Endothelial cell of umbilical vein (primary cell): ENCODE results near the gene IL24. TPM values are rescaled to one million over a fixed set of nuclear protein-coding genes. Genes with fewer than 3 reads are reported as not detected.

Source experiments
- BruUV-seq: library from RNA; stranded (reverse); fragments of 400-500 nt; replicated peaks from 2 replicates; lab custom pipeline; 2021; lab: Mats Ljungman, UMichigan
- CTCF ChIA-PET: fragments of 300-600, 350-600 bp; sonication (Branson Sonifier 250); formaldehyde crosslinking; loops from one replicate; lab custom pipeline; 2021; ENCODE audit warnings: antibody characterized with exemption, inconsistent platforms; lab: Charles Lee
- POLR2A ChIA-PET: fragments of 300-600, 350-600 bp; sonication (Branson Sonifier 250); formaldehyde crosslinking; loops from one replicate; lab custom pipeline; 2021; ENCODE audit warnings: antibody characterized with exemption, inconsistent platforms; lab: Charles Lee
- DNase-seq: peaks from one replicate; pipeline ENCODE4 v3.0.0-alpha.2; 2011; ENCODE audit warnings: low read depth, low spot score
- FAIRE-seq: peaks from 2 replicates; lab custom pipeline; 2011; peaks lifted over from hg19 to GRCh38; lab: Jason Lieb, UNC
- H2AFZ ChIP-seq: 2 replicates; pipeline ENCODE4 v1.6.0; 2012; ENCODE audit warnings: low read depth, low read length, control low read depth, inconsistent platforms
- H3K27ac ChIP-seq: 2 replicates; pipeline ENCODE4 v1.5.1; 2011; ENCODE audit warnings: low read depth, mild to moderate bottlenecking, control low read depth, low read length, moderate library complexity; ENCODE audit not compliant: insufficient read depth
- H3K27me3 ChIP-seq, 2 experiments: 2 replicates each; pipeline versions ENCODE4 v1.6.0 to v1.6.1; 2011; ENCODE audit warnings: low read length in 2 of 2, mixed read lengths in 1 of 2; ENCODE audit not compliant: control insufficient read depth in 2 of 2, insufficient read depth in 2 of 2
- H3K36me3 ChIP-seq, 2 experiments: 2 replicates in 1 of 2; 3 replicates in 1 of 2; pipeline ENCODE4 v1.5.1; 2011; ENCODE audit warnings: low read length in 2 of 2, mild to moderate bottlenecking in 1 of 2, moderate library complexity in 1 of 2; ENCODE audit not compliant: control insufficient read depth in 2 of 2, insufficient read depth in 2 of 2; ENCODE audit errors: extremely low read depth in 1 of 2
- H3K4me1 ChIP-seq: 3 replicates; pipeline ENCODE4 v1.5.1; 2011; ENCODE audit warnings: mild to moderate bottlenecking, low read length; ENCODE audit not compliant: control insufficient read depth, insufficient read depth; ENCODE audit errors: extremely low read depth
- H3K4me2 ChIP-seq: 2 replicates; pipeline ENCODE4 v1.6.1; 2011; ENCODE audit warnings: low read length, control low read depth, mixed read lengths; ENCODE audit not compliant: insufficient read depth
- H3K4me3 ChIP-seq, 3 experiments: fragments of 200-600 bp in 1 of 3; sonication (generic), shearing (Covaris generic) in 1 of 3; replicated peaks in 1 of 3; 2 replicates each; pipeline ENCODE4 v1.5.1; 2011 to 2016; ENCODE audit warnings: control low read depth in 3 of 3, low read length in 3 of 3, mild to moderate bottlenecking in 2 of 3, inconsistent platforms in 1 of 3, low read depth in 1 of 3, moderate library complexity in 1 of 3; ENCODE audit not compliant: insufficient read depth in 1 of 3
- H3K79me2 ChIP-seq: 2 replicates; pipeline ENCODE4 v1.6.0; 2012; ENCODE audit warnings: low read length, inconsistent platforms; ENCODE audit not compliant: control insufficient read depth, insufficient read depth
- H3K9ac ChIP-seq: replicated peaks from 2 replicates; pipeline ENCODE3; 2011; ENCODE audit warnings: low read length, control low read depth; ENCODE audit not compliant: insufficient read depth; ENCODE audit errors: extremely low read depth
- H3K9me1 ChIP-seq: replicated peaks from 3 replicates; pipeline ENCODE4 v1.6.0; 2011; ENCODE audit warnings: mild to moderate bottlenecking, low read length; ENCODE audit not compliant: control insufficient read depth, insufficient read depth; ENCODE audit errors: extremely low read depth
- H3K9me3 ChIP-seq: replicated peaks from 2 replicates; pipeline ENCODE4 v1.5.1; 2012; ENCODE audit warnings: low read length, inconsistent platforms; ENCODE audit not compliant: control insufficient read depth, insufficient read depth
- H4K20me1 ChIP-seq: replicated peaks from 2 replicates; pipeline ENCODE3; 2011; ENCODE audit warnings: mild to moderate bottlenecking, low read length; ENCODE audit not compliant: control insufficient read depth, insufficient read depth; ENCODE audit errors: extremely low read depth
- CTCF ChIP-seq, 2 donors: IDR thresholded peaks; 1 replicate in 1 of 2; 2 replicates in 1 of 2; pipeline ENCODE4 v1.5.1; 2011; ENCODE audit warnings: low read length in 2 of 2, mild to moderate bottlenecking in 2 of 2, moderate library complexity in 2 of 2, control low read depth in 1 of 2, inconsistent platforms in 1 of 2, low read depth in 1 of 2; ENCODE audit not compliant: insufficient read depth in 1 of 2; ENCODE audit errors: extremely low read depth in 1 of 2
- EZH2 ChIP-seq: IDR thresholded peaks from 2 replicates; pipeline ENCODE4 v1.6.1; 2012; ENCODE audit warnings: borderline replicate concordance, low read depth, mild to moderate bottlenecking, moderate library complexity, low read length, inconsistent platforms; ENCODE audit not compliant: severe bottlenecking
- FOS ChIP-seq: IDR thresholded peaks from 2 replicates; pipeline ENCODE4 v1.6.1; 2011; ENCODE audit warnings: mild to moderate bottlenecking, low read length, moderate library complexity, borderline replicate concordance; ENCODE audit not compliant: insufficient read depth
- GATA2 ChIP-seq: IDR thresholded peaks from 2 replicates; pipeline ENCODE4 v1.7.0; 2011; ENCODE audit warnings: low read depth, mild to moderate bottlenecking, moderate library complexity, mixed read lengths, low read length; ENCODE audit not compliant: insufficient read length, insufficient read depth
- JUN ChIP-seq: IDR thresholded peaks from 2 replicates; pipeline ENCODE4 v1.6.1; 2011; ENCODE audit warnings: borderline replicate concordance, low read depth; ENCODE audit not compliant: insufficient read length, insufficient read depth
- MYC ChIP-seq: IDR thresholded peaks from one replicate; pipeline ENCODE4 v1.6.1; 2011; ENCODE audit warnings: mild to moderate bottlenecking, low read depth, low read length
- POLR2A ChIP-seq: IDR thresholded peaks from 2 replicates; pipeline ENCODE4 v1.6.1; 2012; ENCODE audit warnings: low read depth, mild to moderate bottlenecking, control low read depth, low read length
- POLR2AphosphoS5 ChIP-seq: IDR thresholded peaks from 2 replicates; pipeline ENCODE4 v1.6.1; 2012; ENCODE audit warnings: low read depth, mild to moderate bottlenecking, control low read depth, low read length, moderate library complexity; ENCODE audit not compliant: insufficient read depth
- dilution Hi-C: fragments of 300-500 bp; cut with MboI; formaldehyde crosslinking; loops from one replicate; pipeline ENCODE4 v1.15.0; 2019; ENCODE audit warnings: low sequenced_read_pairs; ENCODE audit not compliant: extremely low pct_ligation_motif_present
- intact Hi-C: fragments of 100-400 bp; cut with micrococcal nuclease; formaldehyde crosslinking; loops from one replicate; pipeline ENCODE4 v1.10.0; 2022
- polyA plus RNA-seq, 4 experiments: library from polyadenylated mRNA; depleted of rRNA in 3 of 4; stranded (reverse) in 3 of 4; unstranded in 1 of 4; fragments of >200 nt; gene quantifications; 2 replicates each; pipeline versions ENCODE4 v1.2.1 to v1.2.3, GENCODE V29; 2011 to 2012; ENCODE audit warnings: missing spikeins in 1 of 4
- total RNA-seq: library from RNA; stranded (reverse); gene quantifications from 2 replicates; pipeline ENCODE4 v1.2.3, GENCODE V29; 2021
- TF ChIP-seq, protein P1 (sequence below): IDR thresholded peaks from 2 replicates; pipeline ENCODE4 v1.6.1; 2011; ENCODE audit not compliant: insufficient read depth, insufficient read length

IL24 gene
- total and polyA plus RNA-seq, 2 donors (not counting 3 experiments of a cell fraction or from before 2014, with no cell fraction given): not detected

DNA sequence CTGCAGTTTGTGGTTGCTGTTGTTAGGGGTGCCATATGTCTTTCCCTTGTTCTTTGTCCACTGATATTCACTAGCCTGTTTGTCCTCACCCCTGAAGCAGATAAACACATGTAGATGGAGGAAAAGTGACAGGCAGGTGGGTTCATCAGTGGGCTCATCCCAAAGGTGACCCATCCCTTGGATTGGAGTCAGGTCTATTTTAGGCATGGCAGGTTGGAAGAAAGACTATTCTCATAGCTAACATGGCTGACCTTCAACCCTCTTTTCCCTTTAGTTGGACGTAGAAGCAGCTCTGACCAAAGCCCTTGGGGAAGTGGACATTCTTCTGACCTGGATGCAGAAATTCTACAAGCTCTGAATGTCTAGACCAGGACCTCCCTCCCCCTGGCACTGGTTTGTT, 5.5 kb downstream of the IL24 start:
- FAIRE-seq (no peak), DNase-seq (no peak)
- Histone ChIP-seq H2AFZ (no peak overlapping the region), H3K27me3 (peaks cover 2 to 3% of the 10 kb centered on the region in 2 experiments), H3K9me1 (no peaks in the 10 kb centered on the region), H3K9ac (no peak overlapping the region), H3K9me3 (no peaks in the 10 kb centered on the region), H3K36me3 (no peaks in the 10 kb centered on the region), H4K20me1 (no peaks in the 10 kb centered on the region), H3K27ac (no peak overlapping the region), H3K4me1 (no peaks in the 10 kb centered on the region), H3K79me2 (no peaks in the 10 kb centered on the region), H3K4me3 (no peak overlapping the region), H3K4me2 (no peak overlapping the region)
- no peak for TF ChIP-seq FOS
- TF ChIP-seq EZH2: no peak
- TF ChIP-seq GATA2: no peak
- no peak for TF ChIP-seq JUN
- TF ChIP-seq POLR2A: no peak
- TF ChIP-seq MYC: no peak
- ChIA-PET CTCF (interaction anchor here (4.2 kb wide), 1 partner anchor 9 kb away, joined by 21 read pairs; no protein-coding TSS in a partner anchor), POLR2A (no interaction called here)
- dilution Hi-C loops (no loop called here), intact Hi-C loops (no loop called here)
- no TSS peak for BruUV-seq

DNA sequence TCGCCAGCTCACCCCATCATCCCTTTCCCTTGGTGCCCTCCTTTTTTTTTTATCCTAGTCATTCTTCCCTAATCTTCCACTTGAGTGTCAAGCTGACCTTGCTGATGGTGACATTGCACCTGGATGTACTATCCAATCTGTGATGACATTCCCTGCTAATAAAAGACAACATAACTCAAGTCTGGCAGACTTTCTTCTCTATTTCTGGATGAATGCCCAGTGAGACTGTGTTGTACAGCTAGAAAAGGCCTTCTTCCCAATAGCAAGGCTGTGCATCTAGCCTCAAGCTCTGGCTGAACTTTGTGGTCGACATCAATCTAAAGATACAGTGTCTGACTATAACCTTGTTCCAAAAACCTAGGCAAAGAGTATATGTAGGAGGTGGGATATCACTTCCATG, 6.4 kb downstream of the IL24 start:
- no peaks in the 10 kb centered on the region for H3K79me2 ChIP-seq
- H3K27me3 ChIP-seq: peaks cover 8 to 9% of the 10 kb centered on the region in 2 experiments
- no peak for FAIRE-seq
- H3K27ac ChIP-seq: no peak overlapping the region
- no peaks in the 10 kb centered on the region for H3K4me1 ChIP-seq
- ChIA-PET CTCF (no interaction called here), POLR2A (no interaction called here)
- no peak for DNase-seq
- intact Hi-C loops (no loop called here), dilution Hi-C loops (no loop called here)
- H3K9me3 ChIP-seq: no peaks in the 10 kb centered on the region
- H3K36me3 ChIP-seq: no peaks in the 10 kb centered on the region
- no peak overlapping the region for H3K9ac ChIP-seq
- no peak overlapping the region for H2AFZ ChIP-seq
- no peak for TF ChIP-seq FOS
- TF ChIP-seq JUN: no peak
- TF ChIP-seq, protein P1, sequence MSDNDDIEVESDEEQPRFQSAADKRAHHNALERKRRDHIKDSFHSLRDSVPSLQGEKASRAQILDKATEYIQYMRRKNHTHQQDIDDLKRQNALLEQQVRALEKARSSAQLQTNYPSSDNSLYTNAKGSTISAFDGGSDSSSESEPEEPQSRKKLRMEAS: no peak
- TF ChIP-seq POLR2AphosphoS5: no peak
- TF ChIP-seq MYC: no peak
- TF ChIP-seq POLR2A: no peak
- TF ChIP-seq EZH2: no peak
- TF ChIP-seq GATA2: no peak
- no peak for TF ChIP-seq CTCF (IDR thresholded peaks at IDR 0.05; ENCODE audit: extremely low read depth in 1 of 2, insufficient read depth in 1 of 2, low read depth in 1 of 2, low read length in 2 of 2)
- no TSS peak for BruUV-seq
- no peaks in the 10 kb centered on the region for H3K9me1 ChIP-seq
- H3K4me2 ChIP-seq: no peak overlapping the region
- H3K4me3 ChIP-seq: no peak overlapping the region
- H4K20me1 ChIP-seq: no peaks in the 10 kb centered on the region
